Measurements from ENCODE around the gene CAMK1.
A peak's percentile ranks its signal among the peaks of the same experiment; 100 is the strongest.

Gene CAMK1

GRCh38 chr3:9742560-9742959 is 27.2 kb downstream of the CAMK1 start:
- no peak for DNase-seq (ENCODE audit: low read depth in 2 of 2)

GRCh38 chr3:9739181-9739580 is 30.6 kb downstream of the CAMK1 start:
- DNase-seq (ENCODE audit: low read depth in 2 of 2) = no peak

- DNase-seq (ENCODE audit: low read depth in 2 of 2) = no peak
Measured at GRCh38 chr3:9736831-9737230, 32.9 kb downstream of the CAMK1 start.

GRCh38 chr3:9732740-9733115 is 37.0 kb downstream of the CAMK1 start:
- DNase-seq (ENCODE audit: low read depth in 2 of 2) = no peak

DNA sequence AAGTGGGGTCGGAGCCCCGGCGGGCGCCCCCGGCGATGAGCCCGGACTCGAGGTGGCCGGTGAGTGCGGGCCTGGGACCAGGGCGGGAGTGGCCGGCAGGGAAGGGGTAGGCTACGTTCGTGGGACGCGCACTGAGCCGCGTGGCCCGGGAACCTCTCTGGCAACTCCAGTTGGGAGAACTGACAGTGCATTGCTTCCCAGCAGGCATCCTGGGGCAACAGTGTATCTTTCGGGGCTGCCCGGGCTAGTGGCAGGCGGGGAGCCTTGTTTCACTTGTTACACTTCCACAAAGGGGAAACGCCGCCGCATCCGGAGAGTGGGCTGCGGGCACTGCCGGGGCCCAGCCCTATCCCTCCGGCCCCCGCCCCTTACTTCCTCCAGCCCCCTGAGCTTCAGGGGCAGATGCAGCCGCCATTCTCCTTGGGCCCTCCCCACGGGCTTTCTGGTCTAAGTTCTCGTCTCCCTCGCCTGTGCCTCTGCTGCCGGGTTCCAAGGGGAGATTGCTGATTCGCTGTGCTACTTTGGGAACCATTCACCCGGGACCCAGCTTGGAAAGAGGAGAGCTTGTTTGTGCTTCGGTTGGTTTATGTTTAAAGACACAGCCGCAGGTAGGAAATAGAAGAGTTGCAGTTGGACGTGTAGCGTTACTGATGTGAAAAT is 37.5 kb downstream of the CAMK1 start:
- DNase-seq (ENCODE audit: low read depth in 2 of 2) = peak in 1 of 2 donors; percentile 35

DNA sequence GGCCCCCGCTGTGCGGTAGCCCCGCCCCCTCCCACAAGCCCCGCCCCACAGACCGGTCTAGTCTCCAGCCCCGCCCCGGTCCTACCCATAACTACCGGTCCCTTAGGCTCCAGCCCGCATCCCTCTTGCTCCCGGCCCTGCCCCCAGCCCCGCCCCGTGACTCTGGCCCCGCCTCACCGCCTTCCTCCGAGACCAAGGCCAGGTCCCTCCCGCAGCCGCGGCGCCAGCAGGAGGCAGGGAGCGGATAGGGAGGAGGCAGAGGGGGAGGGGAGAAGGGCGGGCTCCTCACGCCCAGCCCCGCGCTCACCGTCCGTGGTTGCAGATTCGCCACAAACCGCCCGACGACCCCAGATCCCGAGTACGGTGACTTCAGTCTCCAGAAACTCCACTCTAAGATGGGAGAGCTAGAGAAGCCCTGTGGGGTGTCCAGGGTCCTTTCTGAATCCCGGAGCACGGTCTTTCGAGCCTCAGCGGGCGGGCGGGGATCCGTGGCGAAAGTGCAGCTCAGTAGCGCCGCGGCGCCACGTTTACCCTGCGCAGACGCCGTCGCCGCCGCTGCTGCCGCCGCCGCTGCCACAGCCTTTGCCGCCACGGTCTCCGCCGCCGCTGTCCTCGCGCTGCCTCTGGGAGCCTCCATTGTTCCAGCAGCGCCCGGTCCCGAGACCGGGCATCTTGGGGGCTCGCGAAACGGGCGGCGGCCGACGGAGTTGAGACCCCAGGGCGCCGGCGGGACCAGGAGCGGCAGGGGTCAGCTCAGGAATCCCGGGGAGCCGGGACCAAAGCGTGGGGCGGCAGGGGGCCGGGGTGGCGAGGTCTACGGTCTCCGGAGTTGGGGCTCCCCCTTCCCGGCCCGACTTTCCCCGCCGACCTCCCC is 38.3 kb downstream of the CAMK1 start, which contains the start of gene BRPF1:
Gene BRPF1 (plus strand): TSS at position 530 of the 874 bp plus-strand sequence. CDS start 2,406 bp downstream, outside the sequence.
- DNase-seq (ENCODE audit: low read depth in 2 of 2) = peak; percentile 98 to 100

GRCh38 chr3:9730657-9731205 is 39.0 kb downstream of the CAMK1 start:
- DNase-seq (ENCODE audit: low read depth in 2 of 2) = no peak

DNA sequence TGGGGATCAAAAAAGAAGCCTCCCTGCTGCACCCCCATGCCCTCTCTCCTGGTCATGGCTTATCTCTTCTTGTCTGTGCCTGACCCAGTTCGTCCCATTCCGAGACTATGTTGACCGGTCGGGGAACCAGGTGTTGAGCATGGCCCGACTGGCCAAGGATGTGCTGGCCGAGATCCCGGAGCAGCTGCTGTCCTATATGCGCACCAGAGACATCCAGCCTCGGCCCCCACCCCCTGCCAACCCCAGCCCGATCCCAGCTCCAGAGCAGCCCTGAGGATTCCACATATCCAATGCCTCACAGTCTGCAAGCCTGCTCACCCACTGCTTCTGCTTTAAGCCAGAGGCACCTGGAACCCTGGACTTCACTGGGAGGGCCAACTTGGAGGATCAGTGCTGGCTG is 40.3 kb downstream of the CAMK1 start:
- no peak for DNase-seq (ENCODE audit: low read depth in 2 of 2)

GRCh38 chr3:9727743-9728142 is 42.0 kb downstream of the CAMK1 start:
- DNase-seq (ENCODE audit: low read depth in 2 of 2) = no peak

DNA sequence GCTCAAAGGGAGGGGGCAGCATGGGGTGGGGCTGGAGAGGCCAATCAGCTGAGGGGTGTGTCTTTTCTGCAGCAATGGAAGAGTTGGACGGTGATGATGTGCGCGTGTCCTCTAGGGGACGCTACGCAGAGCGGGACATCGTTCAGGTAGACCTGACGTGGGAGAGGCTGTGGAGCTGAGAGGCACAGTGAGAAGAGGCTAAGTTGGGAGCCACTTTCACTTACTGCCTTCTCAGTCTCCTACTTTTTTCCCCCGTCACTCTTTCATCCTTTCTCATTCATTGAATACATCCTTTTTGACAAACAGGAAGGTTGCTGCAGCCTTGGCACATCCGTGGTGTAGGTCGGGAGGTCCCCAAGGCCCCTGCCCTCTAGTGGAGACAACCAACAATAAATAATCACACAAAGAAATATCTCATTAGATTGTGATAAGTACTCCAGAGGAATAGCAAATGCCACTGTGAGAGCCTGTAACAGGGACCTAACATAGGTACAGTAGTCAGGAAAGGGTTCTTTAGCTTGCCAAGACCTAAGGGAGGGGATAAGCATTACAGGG is 42.6 kb downstream of the CAMK1 start:
- DNase-seq (ENCODE audit: low read depth in 2 of 2) = no peak

GRCh38 chr3:9725775-9726515 is 43.8 kb downstream of the CAMK1 start:
- no peak for DNase-seq (ENCODE audit: low read depth in 2 of 2)

GRCh38 chr3:9721700-9722060 is 48.1 kb downstream of the CAMK1 start:
- no peak for DNase-seq (ENCODE audit: low read depth in 2 of 2)

GRCh38 chr3:9721015-9721699 is 48.6 kb downstream of the CAMK1 start:
- no peak for DNase-seq (ENCODE audit: low read depth in 2 of 2)

DNA sequence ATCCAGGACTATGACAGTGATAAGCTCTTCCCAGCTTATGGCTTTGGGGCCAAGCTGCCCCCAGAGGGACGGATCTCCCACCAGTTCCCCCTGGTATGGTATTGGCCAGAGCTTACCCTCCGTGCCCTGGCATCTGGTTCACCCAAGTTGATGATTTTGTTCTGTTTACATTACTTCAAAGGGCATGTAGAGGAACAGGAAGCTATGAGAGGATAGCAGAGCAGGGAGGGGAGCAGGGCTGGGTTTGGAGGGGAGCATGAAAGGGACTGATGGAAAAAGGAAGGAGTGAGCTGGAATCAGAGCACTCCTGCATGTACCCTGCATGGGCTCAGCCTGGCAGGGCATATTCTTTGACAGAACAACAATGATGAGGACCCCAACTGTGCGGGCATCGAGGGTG is 51.6 kb downstream of the CAMK1 start:
- DNase-seq (ENCODE audit: low read depth in 2 of 2) = no peak

- no peak for DNase-seq (ENCODE audit: low read depth in 2 of 2)
Measured at GRCh38 chr3:9717563-9717962, 52.2 kb downstream of the CAMK1 start.

DNA sequence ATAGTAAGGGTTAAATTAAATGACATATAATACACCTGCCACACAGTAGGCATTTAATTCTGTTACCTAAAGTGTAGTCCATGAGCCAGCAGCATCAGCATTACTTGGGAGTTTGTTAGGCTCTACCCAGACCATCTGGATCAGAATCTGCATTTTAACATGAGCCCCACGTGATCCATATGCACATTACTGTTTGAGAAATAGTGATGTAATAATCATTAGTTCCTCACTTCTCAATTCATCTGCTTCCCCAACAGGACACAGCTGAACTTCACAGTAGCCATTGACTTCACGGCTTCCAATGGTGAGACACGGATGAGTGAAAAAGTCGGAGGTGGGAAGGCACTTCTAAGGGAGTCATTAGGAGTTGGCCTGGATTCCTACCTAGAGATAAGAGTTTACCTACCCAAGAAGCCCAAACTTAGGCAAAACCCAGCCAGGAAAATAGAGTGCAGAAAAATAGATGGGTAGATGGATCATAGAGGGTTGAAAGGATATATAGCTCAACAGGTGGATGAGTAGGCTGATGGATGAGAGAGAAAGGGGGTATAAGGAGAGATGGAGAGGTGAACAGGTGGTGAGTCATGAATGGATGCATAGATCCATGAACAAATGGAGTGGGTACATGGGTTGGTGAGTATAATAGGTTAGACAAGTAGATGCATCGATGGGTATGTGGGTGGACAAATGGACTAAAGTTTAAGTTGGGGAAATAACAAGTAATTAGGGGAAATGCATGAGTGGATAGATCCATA is 52.8 kb downstream of the CAMK1 start:
- DNase-seq (ENCODE audit: low read depth in 2 of 2) = no peak

DNA sequence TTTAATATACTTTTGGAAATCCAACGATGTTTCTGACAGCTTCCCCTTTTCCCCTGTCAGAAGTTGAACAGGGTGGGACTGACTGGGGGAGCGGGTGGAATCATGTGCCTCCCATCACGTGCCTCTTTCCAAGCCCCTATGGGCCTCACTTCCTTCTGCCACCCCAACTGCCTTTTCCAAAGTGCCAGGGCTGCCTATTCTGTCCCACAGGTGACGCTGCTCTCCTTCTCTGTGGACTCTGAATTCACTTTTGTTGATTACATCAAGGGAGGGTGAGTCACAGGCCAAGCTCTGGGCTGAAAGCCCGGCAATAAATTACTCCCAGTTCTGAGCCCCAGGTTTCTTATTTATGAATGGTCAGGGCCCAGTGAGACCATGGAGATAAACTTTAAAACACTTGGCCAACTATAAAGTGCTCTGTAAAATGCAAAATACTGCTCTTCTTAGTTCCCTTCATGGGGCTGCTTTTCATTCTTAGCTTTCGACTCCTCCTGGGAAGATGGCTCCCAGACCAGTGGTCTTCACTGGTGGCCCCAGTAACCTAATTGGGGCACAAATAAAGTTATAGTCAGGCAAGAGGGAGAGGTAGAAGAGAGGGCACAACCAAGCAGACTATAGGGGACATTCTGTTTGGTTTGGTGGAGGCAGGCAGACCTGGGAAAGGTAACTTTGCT is 53.8 kb downstream of the CAMK1 start:
- DNase-seq (ENCODE audit: low read depth in 2 of 2) = no peak

DNA sequence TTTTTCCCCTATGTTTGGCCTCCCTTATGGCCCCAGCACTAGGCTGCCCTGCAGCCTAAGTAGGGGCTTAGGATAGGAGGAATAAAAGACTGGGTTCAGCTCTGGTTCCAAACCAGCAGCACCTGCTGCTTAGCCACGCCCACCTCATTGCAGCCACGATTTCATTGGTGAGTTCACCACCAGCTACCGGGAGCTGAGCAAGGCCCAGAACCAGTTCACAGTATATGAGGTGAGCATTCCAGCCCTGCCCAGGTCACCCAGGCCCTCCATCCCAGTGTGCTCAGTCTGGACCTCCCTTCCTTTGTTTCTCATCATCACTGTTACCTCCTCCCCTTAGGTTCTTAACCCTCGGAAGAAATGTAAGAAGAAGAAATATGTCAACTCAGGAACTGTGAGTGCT is 54.6 kb downstream of the CAMK1 start:
- no peak for DNase-seq (ENCODE audit: low read depth in 2 of 2)

GRCh38 chr3:9713142-9713541 is 56.6 kb downstream of the CAMK1 start:
- DNase-seq (ENCODE audit: low read depth in 2 of 2) = no peak

GRCh38 chr3:9712415-9712814 is 57.3 kb downstream of the CAMK1 start:
- DNase-seq (ENCODE audit: low read depth in 2 of 2) = no peak
